Effector memory CD4-positive, alpha-beta T cell (primary cell): Measurements from ENCODE around the gene PDK4.

Source experiments
- DNase-seq, 3 donors: peaks; one replicate each; pipeline ENCODE4 v3.0.0-alpha.2; 2020
- H3K27ac ChIP-seq: 2 replicates; pipeline ENCODE4 v1.7.0; 2013; ENCODE audit warnings: mild to moderate bottlenecking, low read length, moderate library complexity; ENCODE audit not compliant: insufficient read depth, poor library complexity, severe bottlenecking
- H3K27me3 ChIP-seq: replicated peaks from 2 replicates; pipeline ENCODE4 v1.7.0; 2013; ENCODE audit warnings: mild to moderate bottlenecking, low read length; ENCODE audit not compliant: insufficient read depth, control insufficient read depth, poor library complexity, severe bottlenecking
- H3K36me3 ChIP-seq: 2 replicates; pipeline ENCODE4 v1.7.0; 2013; ENCODE audit warnings: mild to moderate bottlenecking, low read length, moderate library complexity; ENCODE audit not compliant: control insufficient read depth, insufficient read depth
- H3K4me1 ChIP-seq: 2 replicates; pipeline ENCODE4 v1.7.0; 2013; ENCODE audit warnings: low read length, mild to moderate bottlenecking; ENCODE audit not compliant: control insufficient read depth, insufficient read depth, poor library complexity, severe bottlenecking
- H3K4me3 ChIP-seq: 2 replicates; pipeline ENCODE4 v1.7.0; 2013; ENCODE audit warnings: low read length, low read depth, mild to moderate bottlenecking; ENCODE audit not compliant: insufficient read depth, poor library complexity, severe bottlenecking
- H3K9me3 ChIP-seq: 2 replicates; pipeline ENCODE4 v1.7.0; 2013; ENCODE audit warnings: mild to moderate bottlenecking, low read length, moderate library complexity; ENCODE audit not compliant: control insufficient read depth

Gene PDK4

GRCh38 chr7:95590387-95591248 is 5.7 kb downstream of the PDK4 start:
- no peaks in the 10 kb centered on the region for H3K27me3 ChIP-seq
- no peaks in the 10 kb centered on the region for H3K9me3 ChIP-seq
- H3K4me3 ChIP-seq = no peak overlapping the region
- no peak overlapping the region for H3K27ac ChIP-seq
- no peaks in the 10 kb centered on the region for H3K4me1 ChIP-seq
- H3K36me3 ChIP-seq = no peaks in the 10 kb centered on the region
- no peak for DNase-seq

- H3K4me3 ChIP-seq = no peak overlapping the region
- H3K27me3 ChIP-seq = no peaks in the 10 kb centered on the region
- H3K27ac ChIP-seq = no peak overlapping the region
- H3K9me3 ChIP-seq = no peaks in the 10 kb centered on the region
- no peak for DNase-seq
- H3K36me3 ChIP-seq = no peaks in the 10 kb centered on the region
- no peaks in the 10 kb centered on the region for H3K4me1 ChIP-seq
Observed at GRCh38 chr7:95589766-95590165, 6.5 kb downstream of the PDK4 start.

GRCh38 chr7:95589031-95589430 is 7.3 kb downstream of the PDK4 start:
- H3K27ac ChIP-seq = no peak overlapping the region
- no peaks in the 10 kb centered on the region for H3K36me3 ChIP-seq
- no peaks in the 10 kb centered on the region for H3K27me3 ChIP-seq
- H3K4me3 ChIP-seq = no peak overlapping the region
- no peaks in the 10 kb centered on the region for H3K4me1 ChIP-seq
- no peaks in the 10 kb centered on the region for H3K9me3 ChIP-seq
- no peak for DNase-seq

GRCh38 chr7:95586951-95587301 is 9.4 kb downstream of the PDK4 start:
- no peaks in the 10 kb centered on the region for H3K4me1 ChIP-seq
- H3K36me3 ChIP-seq = no peaks in the 10 kb centered on the region
- H3K27ac ChIP-seq = no peak overlapping the region
- no peak for DNase-seq
- no peaks in the 10 kb centered on the region for H3K9me3 ChIP-seq
- H3K27me3 ChIP-seq = no peaks in the 10 kb centered on the region
- H3K4me3 ChIP-seq = no peak overlapping the region

- Histone ChIP-seq H3K4me1 (no peaks in the 10 kb centered on the region), H3K9me3 (no peaks in the 10 kb centered on the region), H3K36me3 (no peaks in the 10 kb centered on the region), H3K4me3 (no peak overlapping the region), H3K27ac (no peak overlapping the region), H3K27me3 (no peaks in the 10 kb centered on the region)
- no peak for DNase-seq
Observed at GRCh38 chr7:95585426-95585789, 10.9 kb downstream of the PDK4 start.

- Histone ChIP-seq H3K27ac (no peak overlapping the region), H3K9me3 (no peaks in the 10 kb centered on the region), H3K4me3 (no peak overlapping the region), H3K27me3 (no peaks in the 10 kb centered on the region), H3K36me3 (no peaks in the 10 kb centered on the region), H3K4me1 (no peaks in the 10 kb centered on the region)
- DNase-seq = no peak
Observed at GRCh38 chr7:95584769-95585425, 11.4 kb downstream of the PDK4 start.

- no peak for DNase-seq
- Histone ChIP-seq H3K9me3 (no peaks in the 10 kb centered on the region), H3K27ac (no peak overlapping the region), H3K4me3 (no peak overlapping the region), H3K27me3 (no peaks in the 10 kb centered on the region), H3K36me3 (no peaks in the 10 kb centered on the region), H3K4me1 (no peaks in the 10 kb centered on the region)
Observed at GRCh38 chr7:95583834-95584621, 12.3 kb downstream of the PDK4 start.

- Histone ChIP-seq H3K4me1 (no peaks in the 10 kb centered on the region), H3K4me3 (no peak overlapping the region), H3K27me3 (no peaks in the 10 kb centered on the region), H3K36me3 (no peaks in the 10 kb centered on the region), H3K27ac (no peak overlapping the region), H3K9me3 (no peaks in the 10 kb centered on the region)
- no peak for DNase-seq
Observed at GRCh38 chr7:95582578-95583293, 13.6 kb downstream of the PDK4 start.

GRCh38 chr7:95581467-95581866 is 14.8 kb downstream of the PDK4 start:
- no peak for DNase-seq
- no peaks in the 10 kb centered on the region for H3K27me3 ChIP-seq
- no peak overlapping the region for H3K4me3 ChIP-seq
- no peaks in the 10 kb centered on the region for H3K4me1 ChIP-seq
- no peak overlapping the region for H3K27ac ChIP-seq
- H3K9me3 ChIP-seq = no peaks in the 10 kb centered on the region
- H3K36me3 ChIP-seq = no peaks in the 10 kb centered on the region
